GM23248 (cell line): ENCODE measurements around the gene TGM2. TPM values are rescaled to one million over a fixed set of nuclear protein-coding genes. Genes with fewer than 3 reads are reported as not detected.

Experiments
- DNase-seq: peaks from one replicate; pipeline ENCODE4 v3.0.0-alpha.2; 2015
- H2AFZ ChIP-seq: fragments of 200-600 bp; sonication (generic); 2 replicates; pipeline ENCODE4 v1.6.1; 2016; ENCODE audit warnings: antibody characterized with exemption
- H3F3A ChIP-seq: fragments of 200-600 bp; sonication (generic); 2 replicates; pipeline ENCODE4 v1.6.1; 2016; ENCODE audit warnings: mild to moderate bottlenecking, antibody characterized with exemption, mixed run types; ENCODE audit not compliant: insufficient read depth
- H3K27ac ChIP-seq: fragments of 200-600 bp; sonication (generic); 2 replicates; pipeline ENCODE4 v1.5.1; 2016; ENCODE audit warnings: mild to moderate bottlenecking
- H3K27me3 ChIP-seq: fragments of 200-600 bp; sonication (generic); replicated peaks from 2 replicates; pipeline ENCODE4 v1.6.1; 2016; ENCODE audit warnings: mild to moderate bottlenecking; ENCODE audit not compliant: insufficient read depth
- H3K36me3 ChIP-seq: fragments of 200-600 bp; sonication (generic); 2 replicates; pipeline ENCODE4 v1.6.1; 2016; ENCODE audit warnings: low read depth, mild to moderate bottlenecking
- H3K4me1 ChIP-seq: fragments of 200-600 bp; sonication (generic); 2 replicates; pipeline ENCODE4 v1.6.1; 2016; ENCODE audit warnings: mild to moderate bottlenecking; ENCODE audit not compliant: insufficient read depth
- H3K4me2 ChIP-seq: fragments of 200-600 bp; sonication (generic); one replicate; pipeline ENCODE4 v1.6.1; 2016; ENCODE audit warnings: mild to moderate bottlenecking; ENCODE audit not compliant: unreplicated experiment
- H3K4me3 ChIP-seq: fragments of 200-600 bp; sonication (generic); 2 replicates; pipeline ENCODE4 v1.5.1; 2016; ENCODE audit warnings: mild to moderate bottlenecking
- H3K79me2 ChIP-seq: fragments of 200-600 bp; sonication (generic); 2 replicates; pipeline ENCODE4 v1.6.1; 2016; ENCODE audit warnings: mild to moderate bottlenecking; ENCODE audit not compliant: insufficient read depth
- H3K9ac ChIP-seq: fragments of 200-600 bp; sonication (generic); 2 replicates; pipeline ENCODE4 v1.6.1; 2016; ENCODE audit warnings: mild to moderate bottlenecking
- H3K9me2 ChIP-seq: fragments of 200-600 bp; sonication (generic); 2 replicates; pipeline ENCODE4 v1.6.1; 2016; ENCODE audit warnings: mixed run types, mild to moderate bottlenecking, moderate library complexity; ENCODE audit not compliant: insufficient read depth
- H3K9me3 ChIP-seq: fragments of 200-600 bp; sonication (generic); one replicate; pipeline ENCODE4 v1.6.1; 2017; ENCODE audit warnings: low read depth
- H4K20me1 ChIP-seq: fragments of 200-600 bp; sonication (generic); 2 replicates; pipeline ENCODE4 v1.6.0; 2016; ENCODE audit not compliant: insufficient read depth
- EZH2 ChIP-seq: fragments of 200-600 bp; sonication (generic); IDR thresholded peaks from 2 replicates; pipeline ENCODE4 v1.6.1; 2018; ENCODE audit warnings: antibody characterized with exemption, mild to moderate bottlenecking; ENCODE audit not compliant: insufficient read depth, poor library complexity, severe bottlenecking
- EZH2phosphoT487 ChIP-seq: fragments of 200-600 bp; sonication (generic); IDR thresholded peaks from 2 replicates; pipeline ENCODE4 v1.6.1; 2018; ENCODE audit warnings: antibody characterized with exemption, moderate library complexity, mild to moderate bottlenecking, low read depth; ENCODE audit not compliant: insufficient read depth
- WGBS, 2 experiments: methylation state at CpG; one replicate each; pipeline ENCODE4 v1.1.6; 2015 to 2017; ENCODE audit warnings: low lambda C conversion rate in 2 of 2, low coverage in 1 of 2; ENCODE audit errors: missing lambda C conversion rate in 2 of 2; 5-methylcytosine and 5-hydroxymethylcytosine counted together
- in situ Hi-C: fragments of 300-500 bp; cut with MboI; formaldehyde crosslinking; loops from 2 replicates; pipeline ENCODE4 v1.15.0; 2020
- polyA plus RNA-seq: library from polyadenylated mRNA; unstranded; fragments of >200 nt; fragmentation: Nextera tagmentation; extraction: Ambion mirVana; gene quantifications from 2 replicates; pipeline ENCODE4 v1.2.1, GENCODE V29; 2016
- total RNA-seq: library from RNA; depleted of rRNA; stranded (reverse); fragments of >200 nt; shearing (Covaris generic); gene quantifications from 2 replicates; pipeline ENCODE4 v1.2.3, GENCODE V29; 2014

Gene TGM2
- total and polyA plus RNA-seq, 2 experiments from 2014 or later = 254 to 311 TPM

GRCh38 chr20:38141889-38142494, 23.1 kb downstream of the TGM2 start:
- no peak overlapping the region for H3K27ac ChIP-seq
- in situ Hi-C loops = no loop called here
- H3K9me3 ChIP-seq = no peaks in the 10 kb centered on the region
- peaks cover 49% of the 10 kb centered on the region for H3F3A ChIP-seq
- H2AFZ ChIP-seq = no peak overlapping the region
- H3K9me2 ChIP-seq = no peaks in the 10 kb centered on the region
- no peaks in the 10 kb centered on the region for H3K27me3 ChIP-seq
- peaks cover 19% of the 10 kb centered on the region for H3K4me1 ChIP-seq
- no peak for TF ChIP-seq EZH2phosphoT487
- no peak for TF ChIP-seq EZH2
- DNase-seq = no peak
- WGBS, 2 experiments = 97 to 99% methylated on average over 16 of the region's 16 CpGs
- no peaks in the 10 kb centered on the region for H4K20me1 ChIP-seq
- no peak overlapping the region for H3K4me2 ChIP-seq
- H3K36me3 ChIP-seq = peaks cover 8% of the 10 kb centered on the region
- H3K9ac ChIP-seq = no peak overlapping the region
- no peak overlapping the region for H3K4me3 ChIP-seq
- no peaks in the 10 kb centered on the region for H3K79me2 ChIP-seq

GRCh38 chr20:38141204-38141888, 23.7 kb downstream of the TGM2 start:
- H2AFZ ChIP-seq = no peak overlapping the region
- H3K27me3 ChIP-seq = no peaks in the 10 kb centered on the region
- TF ChIP-seq EZH2 (no peak), EZH2phosphoT487 (no peak)
- in situ Hi-C loops = no loop called here
- H3K4me1 ChIP-seq = peaks cover 19% of the 10 kb centered on the region
- no peaks in the 10 kb centered on the region for H3K9me2 ChIP-seq
- H3K4me3 ChIP-seq = no peak overlapping the region
- H3K27ac ChIP-seq = no peak overlapping the region
- H3K9me3 ChIP-seq = no peaks in the 10 kb centered on the region
- no peaks in the 10 kb centered on the region for H3K79me2 ChIP-seq
- peak; percentile 33 for DNase-seq
- H3F3A ChIP-seq = peaks cover 47% of the 10 kb centered on the region
- H3K9ac ChIP-seq = no peak overlapping the region
- no peak overlapping the region for H3K4me2 ChIP-seq
- WGBS, 2 experiments = 67 to 73% methylated on average over 20 to 23 of the region's 23 CpGs
- no peaks in the 10 kb centered on the region for H4K20me1 ChIP-seq
- H3K36me3 ChIP-seq = peaks cover 8% of the 10 kb centered on the region

- 80 to 81% methylated on average over 12 of the region's 12 CpGs for WGBS, 2 experiments
- H3K9ac ChIP-seq = no peak overlapping the region
- no peaks in the 10 kb centered on the region for H3K9me2 ChIP-seq
- peaks cover 3% of the 10 kb centered on the region; the same call in 1 of the 2 replicates for H3K36me3 ChIP-seq
- no peaks in the 10 kb centered on the region for H4K20me1 ChIP-seq
- H3K9me3 ChIP-seq = no peaks in the 10 kb centered on the region
- peaks cover 36% of the 10 kb centered on the region for H3F3A ChIP-seq
- H3K4me3 ChIP-seq = no peak overlapping the region
- H3K4me1 ChIP-seq = peaks cover 19% of the 10 kb centered on the region
- no peak for TF ChIP-seq EZH2phosphoT487
- TF ChIP-seq EZH2 = no peak
- no peaks in the 10 kb centered on the region for H3K27me3 ChIP-seq
- no peak for DNase-seq
- H3K4me2 ChIP-seq = no peak overlapping the region
- no peak overlapping the region for H2AFZ ChIP-seq
- in situ Hi-C loops = no loop called here
- H3K79me2 ChIP-seq = no peaks in the 10 kb centered on the region
- H3K27ac ChIP-seq = no peak overlapping the region
These were observed 24.9 kb downstream of the TGM2 start for GRCh38 chr20:38139977-38140753.

GRCh38 chr20:38139156-38139912, 25.7 kb downstream of the TGM2 start:
- no peak overlapping the region for H2AFZ ChIP-seq
- H3K4me1 ChIP-seq = peaks cover 19% of the 10 kb centered on the region
- no peaks in the 10 kb centered on the region for H3K9me2 ChIP-seq
- H3K27ac ChIP-seq = no peak overlapping the region
- H3K4me3 ChIP-seq = no peak overlapping the region
- DNase-seq = no peak
- no peaks in the 10 kb centered on the region for H3K9me3 ChIP-seq
- H3K27me3 ChIP-seq = no peaks in the 10 kb centered on the region
- in situ Hi-C loops = no loop called here
- no peaks in the 10 kb centered on the region for H3K79me2 ChIP-seq
- H3F3A ChIP-seq = peaks cover 28% of the 10 kb centered on the region
- TF ChIP-seq EZH2 = no peak
- no peak for TF ChIP-seq EZH2phosphoT487
- no peaks in the 10 kb centered on the region for H4K20me1 ChIP-seq
- peaks cover 3% of the 10 kb centered on the region; the same call in 1 of the 2 replicates for H3K36me3 ChIP-seq
- H3K9ac ChIP-seq = no peak overlapping the region
- 93 to 95% methylated on average over 25 of the region's 25 CpGs for WGBS, 2 experiments
- H3K4me2 ChIP-seq = no peak overlapping the region
